ENCODE results near the gene TRMT1L. TPM values are rescaled to one million over a fixed set of nuclear protein-coding genes. Genes with fewer than 3 reads are reported as not detected.

The TRMT1L gene
- total RNA-seq, 1 experiment from 2014 or later = 26.1 TPM

DNA sequence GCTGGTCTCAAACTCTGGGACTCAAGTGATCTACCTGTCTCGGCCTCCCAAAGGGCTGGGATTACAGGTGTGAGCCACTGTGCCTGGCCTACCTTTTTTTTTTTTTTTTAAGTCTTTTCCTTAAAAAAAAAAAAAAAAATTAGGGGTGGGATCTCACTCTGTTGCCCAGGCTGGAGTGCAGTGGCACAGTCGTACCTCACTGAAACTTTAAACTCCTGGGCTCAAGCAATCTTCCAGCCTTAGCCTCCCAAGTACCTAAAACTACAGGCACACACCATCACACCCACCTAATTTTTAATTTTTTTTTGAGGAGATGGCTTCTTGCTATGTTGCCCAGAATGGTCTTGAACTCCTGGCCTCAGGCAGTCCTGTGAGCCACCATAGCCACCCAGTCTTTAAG, 72.9 kb downstream of the TRMT1L start:
- peaks cover 88% of the 10 kb centered on the region for H3K79me2 ChIP-seq (ENCODE audit: low read length)
- no peaks in the 10 kb centered on the region for H4K20me1 ChIP-seq (ENCODE audit: insufficient read depth, low read depth, low read length)
- H3K27me3 ChIP-seq (ENCODE audit: low read length) = no peaks in the 10 kb centered on the region
- no peak overlapping the region for H3K4me3 ChIP-seq (ENCODE audit: low read length)
- no peaks in the 10 kb centered on the region for H3K9me3 ChIP-seq (ENCODE audit: low read length)
- no peak for DNase-seq
- no peaks in the 10 kb centered on the region for H3K9me2 ChIP-seq (replicated peaks; ENCODE audit: insufficient read depth, low read length)
- no peak overlapping the region for H3K9ac ChIP-seq (ENCODE audit: low read length)
- no peaks in the 10 kb centered on the region for H3K4me1 ChIP-seq (ENCODE audit: low read length)
- H3K27ac ChIP-seq (ENCODE audit: low read length) = no peak overlapping the region
- no peak overlapping the region for H2AFZ ChIP-seq (ENCODE audit: low read length)
- H3K4me2 ChIP-seq (ENCODE audit: low read depth, low read length, poor library complexity, severe bottlenecking) = no peak overlapping the region
- no peaks in the 10 kb centered on the region for H3K36me3 ChIP-seq (ENCODE audit: insufficient read depth, low read length)

DNA sequence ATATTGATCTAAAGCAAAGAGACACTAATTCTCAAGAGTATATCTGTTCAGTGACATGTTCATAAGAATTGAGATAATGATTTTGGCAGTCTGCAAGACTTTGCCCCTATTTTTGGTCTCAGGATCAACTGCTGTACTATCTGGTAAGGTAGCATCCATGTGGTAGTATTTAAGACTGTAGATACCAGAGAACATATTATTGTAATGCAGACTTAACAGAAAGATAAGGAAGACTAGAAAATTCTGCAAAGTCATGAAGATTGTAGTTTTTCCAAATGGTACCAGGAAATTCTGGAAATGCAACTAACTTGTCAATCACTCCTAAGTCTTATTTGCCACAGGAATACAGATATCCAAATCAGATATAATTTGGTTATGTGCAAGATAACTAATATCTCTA, 76.3 kb downstream of the TRMT1L start:
- Histone ChIP-seq H3K4me2 (ENCODE audit: low read depth, low read length, poor library complexity, severe bottlenecking) (no peak overlapping the region), H3K9me3 (ENCODE audit: low read length) (no peaks in the 10 kb centered on the region), H3K9ac (ENCODE audit: low read length) (no peak overlapping the region), H3K27ac (ENCODE audit: low read length) (no peak overlapping the region), H3K79me2 (ENCODE audit: low read length) (peaks cover 94% of the 10 kb centered on the region), H3K27me3 (ENCODE audit: low read length) (no peaks in the 10 kb centered on the region), H3K9me2 (replicated peaks; ENCODE audit: insufficient read depth, low read length) (no peaks in the 10 kb centered on the region), H4K20me1 (ENCODE audit: insufficient read depth, low read depth, low read length) (no peaks in the 10 kb centered on the region), H3K36me3 (ENCODE audit: insufficient read depth, low read length) (no peaks in the 10 kb centered on the region), H3K4me3 (ENCODE audit: low read length) (no peak overlapping the region), H2AFZ (ENCODE audit: low read length) (no peak overlapping the region), H3K4me1 (ENCODE audit: low read length) (no peaks in the 10 kb centered on the region)
- no peak for DNase-seq

DNA sequence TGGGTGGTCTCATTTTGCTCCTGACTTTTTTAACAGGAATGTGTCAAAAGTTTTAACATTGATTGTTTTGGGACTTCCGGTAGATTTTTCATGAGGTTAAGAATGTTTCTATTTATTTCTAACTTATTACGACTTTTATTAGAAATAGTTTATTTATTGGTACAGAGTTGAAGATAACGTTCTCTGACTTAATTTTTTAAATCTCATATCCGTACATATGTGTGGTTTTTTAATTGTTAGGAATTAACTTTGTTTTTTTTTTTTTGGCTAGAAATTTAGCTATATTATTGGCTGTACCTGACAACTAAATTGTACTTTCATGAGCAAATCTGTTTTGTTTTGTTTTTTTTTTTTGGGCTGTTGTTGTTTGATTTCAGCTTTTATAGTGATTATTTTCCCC, 79.4 kb downstream of the TRMT1L start:
- Histone ChIP-seq H4K20me1 (ENCODE audit: insufficient read depth, low read depth, low read length) (no peaks in the 10 kb centered on the region), H3K4me3 (ENCODE audit: low read length) (no peak overlapping the region), H3K9me2 (replicated peaks; ENCODE audit: insufficient read depth, low read length) (no peaks in the 10 kb centered on the region), H3K9ac (ENCODE audit: low read length) (no peak overlapping the region), H3K27ac (ENCODE audit: low read length) (no peak overlapping the region), H3K4me2 (ENCODE audit: low read depth, low read length, poor library complexity, severe bottlenecking) (no peak overlapping the region), H3K79me2 (ENCODE audit: low read length) (peaks cover 96% of the 10 kb centered on the region), H3K9me3 (ENCODE audit: low read length) (no peaks in the 10 kb centered on the region), H3K27me3 (ENCODE audit: low read length) (no peaks in the 10 kb centered on the region), H3K4me1 (ENCODE audit: low read length) (no peaks in the 10 kb centered on the region), H3K36me3 (ENCODE audit: insufficient read depth, low read length) (no peaks in the 10 kb centered on the region), H2AFZ (ENCODE audit: low read length) (no peak overlapping the region)
- no peak for DNase-seq

DNA sequence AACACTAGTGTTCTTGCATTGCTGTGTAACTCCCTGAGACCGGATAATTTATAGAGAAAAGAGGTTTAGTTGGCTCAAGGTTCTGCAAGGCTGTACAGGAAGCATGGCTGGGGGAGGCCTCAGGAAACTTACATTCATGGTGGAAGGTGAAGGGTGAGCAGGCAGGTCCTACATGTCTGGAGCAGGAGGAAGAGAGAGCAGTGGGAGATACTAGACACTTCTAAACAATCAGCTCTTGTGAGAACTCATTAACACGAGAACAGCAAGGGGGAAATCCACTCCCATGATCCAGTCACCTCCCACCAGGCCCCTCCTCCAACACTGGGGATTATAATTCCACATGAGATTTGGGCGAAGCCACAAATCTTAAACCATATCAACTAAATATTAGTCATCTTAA, 81.3 kb downstream of the TRMT1L start:
- no peaks in the 10 kb centered on the region for H4K20me1 ChIP-seq (ENCODE audit: insufficient read depth, low read depth, low read length)
- no peaks in the 10 kb centered on the region; the same call in 1 of the 2 replicates for H3K4me1 ChIP-seq (ENCODE audit: low read length)
- no peak overlapping the region for H3K4me2 ChIP-seq (ENCODE audit: low read depth, low read length, poor library complexity, severe bottlenecking)
- H3K9ac ChIP-seq (ENCODE audit: low read length) = no peak overlapping the region
- H3K36me3 ChIP-seq (ENCODE audit: insufficient read depth, low read length) = no peaks in the 10 kb centered on the region
- no peaks in the 10 kb centered on the region for H3K27me3 ChIP-seq (ENCODE audit: low read length)
- DNase-seq = no peak
- H2AFZ ChIP-seq (ENCODE audit: low read length) = no peak overlapping the region
- no peak overlapping the region for H3K4me3 ChIP-seq (ENCODE audit: low read length)
- H3K9me2 ChIP-seq (replicated peaks; ENCODE audit: insufficient read depth, low read length) = no peaks in the 10 kb centered on the region
- no peaks in the 10 kb centered on the region for H3K9me3 ChIP-seq (ENCODE audit: low read length)
- no peak overlapping the region for H3K27ac ChIP-seq (ENCODE audit: low read length)
- peaks cover 98% of the 10 kb centered on the region for H3K79me2 ChIP-seq (ENCODE audit: low read length)

DNA sequence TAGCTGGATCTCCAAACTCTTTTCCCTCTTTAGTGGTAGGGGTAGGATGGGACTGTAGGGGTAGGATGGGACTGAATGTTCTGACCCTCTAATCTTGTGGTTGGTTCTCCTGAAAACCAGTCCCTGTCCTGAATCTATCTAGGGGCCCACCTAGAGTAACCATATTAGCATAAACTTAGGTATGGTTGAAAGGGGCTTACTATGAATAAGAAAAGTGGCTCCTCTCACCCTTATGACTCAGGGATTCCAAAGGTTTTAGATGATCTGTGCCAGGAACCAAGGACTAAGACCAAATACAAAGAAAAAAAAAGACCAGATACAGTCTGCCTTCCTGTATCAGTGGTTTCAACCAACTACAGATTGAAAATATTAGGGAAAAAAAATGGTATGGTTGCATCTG, 82.4 kb downstream of the TRMT1L start:
- no peak overlapping the region for H3K27ac ChIP-seq (ENCODE audit: low read length)
- no peaks in the 10 kb centered on the region for H3K9me2 ChIP-seq (replicated peaks; ENCODE audit: insufficient read depth, low read length)
- no peak overlapping the region for H3K4me3 ChIP-seq (ENCODE audit: low read length)
- DNase-seq = no peak
- H3K9ac ChIP-seq (ENCODE audit: low read length) = no peak overlapping the region
- H4K20me1 ChIP-seq (ENCODE audit: insufficient read depth, low read depth, low read length) = no peaks in the 10 kb centered on the region
- peaks cover 11% of the 10 kb centered on the region for H3K4me1 ChIP-seq (ENCODE audit: low read length)
- no peaks in the 10 kb centered on the region for H3K27me3 ChIP-seq (ENCODE audit: low read length)
- peaks cover 98% of the 10 kb centered on the region for H3K79me2 ChIP-seq (ENCODE audit: low read length)
- H2AFZ ChIP-seq (ENCODE audit: low read length) = no peak overlapping the region
- no peak overlapping the region for H3K4me2 ChIP-seq (ENCODE audit: low read depth, low read length, poor library complexity, severe bottlenecking)
- H3K9me3 ChIP-seq (ENCODE audit: low read length) = no peaks in the 10 kb centered on the region
- no peaks in the 10 kb centered on the region for H3K36me3 ChIP-seq (ENCODE audit: insufficient read depth, low read length)

DNA sequence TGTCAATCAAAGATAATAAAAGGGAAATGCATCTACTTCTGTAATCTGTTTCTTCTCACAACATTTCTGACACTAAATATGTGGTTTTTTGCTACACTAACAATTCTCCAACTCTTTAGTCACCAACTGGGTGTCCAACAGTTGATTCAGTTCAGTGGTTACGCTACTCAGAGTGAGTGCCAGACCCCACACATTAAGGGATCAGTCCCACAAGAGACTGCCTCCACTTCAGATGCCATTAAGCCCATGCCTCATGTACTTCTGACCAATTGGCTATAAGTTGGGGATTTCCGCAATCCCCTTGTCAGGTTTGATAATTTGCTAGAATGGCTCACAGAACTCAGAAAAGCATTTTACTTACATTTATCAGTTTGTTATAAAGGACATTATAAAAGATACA, 83.0 kb downstream of the TRMT1L start:
- Histone ChIP-seq H3K4me3 (ENCODE audit: low read length) (no peak overlapping the region), H3K79me2 (ENCODE audit: low read length) (peaks cover 98% of the 10 kb centered on the region), H3K9me3 (ENCODE audit: low read length) (no peaks in the 10 kb centered on the region), H3K9me2 (replicated peaks; ENCODE audit: insufficient read depth, low read length) (no peaks in the 10 kb centered on the region), H3K9ac (ENCODE audit: low read length) (no peak overlapping the region), H3K27me3 (ENCODE audit: low read length) (no peaks in the 10 kb centered on the region), H3K36me3 (ENCODE audit: insufficient read depth, low read length) (no peaks in the 10 kb centered on the region), H3K27ac (ENCODE audit: low read length) (no peak overlapping the region; the same call in 1 of the 2 replicates), H2AFZ (ENCODE audit: low read length) (no peak overlapping the region), H3K4me2 (ENCODE audit: low read depth, low read length, poor library complexity, severe bottlenecking) (no peak overlapping the region), H3K4me1 (ENCODE audit: low read length) (peaks cover 17% of the 10 kb centered on the region), H4K20me1 (ENCODE audit: insufficient read depth, low read depth, low read length) (no peaks in the 10 kb centered on the region)
- DNase-seq = no peak

DNA sequence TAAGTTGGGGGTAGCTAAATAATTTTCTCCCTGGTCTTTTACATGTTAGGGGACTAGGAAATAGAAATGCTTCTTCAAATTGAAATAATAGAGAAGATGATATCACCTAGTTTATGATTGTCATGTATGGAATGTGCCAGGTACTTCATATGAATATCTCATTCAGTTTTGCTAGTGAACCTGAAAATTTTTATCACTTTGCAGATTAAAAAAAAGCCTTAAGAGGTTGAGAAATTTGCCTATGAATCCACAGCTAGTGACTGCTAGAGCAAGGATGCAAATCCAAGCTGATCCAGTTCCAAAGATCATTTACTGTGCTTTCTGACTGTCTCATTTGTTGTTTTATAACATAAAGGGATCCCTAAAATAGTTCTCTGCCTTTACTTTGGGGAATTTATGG, 86.7 kb downstream of the TRMT1L start:
- Histone ChIP-seq H4K20me1 (ENCODE audit: insufficient read depth, low read depth, low read length) (no peaks in the 10 kb centered on the region), H3K27ac (ENCODE audit: low read length) (peak overlapping the region; percentile 34; the same call in 1 of the 2 replicates), H3K27me3 (ENCODE audit: low read length) (no peaks in the 10 kb centered on the region), H3K79me2 (ENCODE audit: low read length) (peaks cover 96% of the 10 kb centered on the region), H3K9me3 (ENCODE audit: low read length) (no peaks in the 10 kb centered on the region), H3K36me3 (ENCODE audit: insufficient read depth, low read length) (no peaks in the 10 kb centered on the region), H3K4me3 (ENCODE audit: low read length) (no peak overlapping the region), H3K9me2 (replicated peaks; ENCODE audit: insufficient read depth, low read length) (no peaks in the 10 kb centered on the region), H2AFZ (ENCODE audit: low read length) (no peak overlapping the region), H3K4me2 (ENCODE audit: low read depth, low read length, poor library complexity, severe bottlenecking) (peak overlapping the region; percentile 48), H3K9ac (ENCODE audit: low read length) (no peak overlapping the region), H3K4me1 (ENCODE audit: low read length) (peaks cover 27% of the 10 kb centered on the region)
- peak; percentile 58 for DNase-seq

DNA sequence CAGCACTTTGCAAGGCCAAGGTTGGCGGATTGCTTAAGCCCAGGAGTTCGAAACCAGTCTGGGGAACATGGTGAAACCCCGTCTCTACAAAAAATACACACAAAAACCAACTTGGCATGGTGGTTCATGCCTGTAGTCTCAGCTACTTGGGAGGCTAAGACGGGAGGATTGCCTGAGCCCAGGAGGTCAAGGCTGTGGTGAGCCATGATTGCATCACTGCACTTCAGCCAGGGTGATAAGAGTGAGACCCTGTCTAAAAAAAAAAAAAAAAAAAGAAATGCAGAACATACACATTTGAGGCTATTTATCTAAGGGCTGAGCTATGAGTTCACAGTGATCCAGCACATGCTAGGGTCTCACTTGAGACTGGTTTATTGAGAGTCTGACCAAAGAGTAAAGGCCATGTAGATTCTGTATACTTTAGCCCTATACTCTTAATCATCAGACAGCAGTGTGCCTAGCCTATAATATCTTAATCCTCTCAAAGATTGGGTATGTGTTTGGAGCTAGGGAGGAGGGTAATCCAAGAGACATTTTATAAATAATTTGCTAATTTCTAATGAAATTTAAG, 87.5 kb downstream of the TRMT1L start:
- Histone ChIP-seq H3K4me2 (ENCODE audit: low read depth, low read length, poor library complexity, severe bottlenecking) (peak overlapping the region; percentile 48), H3K79me2 (ENCODE audit: low read length) (peaks cover 96% of the 10 kb centered on the region), H3K27ac (ENCODE audit: low read length) (peak overlapping the region; percentile 34; the same call in 1 of the 2 replicates), H3K36me3 (ENCODE audit: insufficient read depth, low read length) (peaks cover under 1% of the 10 kb centered on the region; the same call in 1 of the 2 replicates), H3K4me1 (ENCODE audit: low read length) (peaks cover 27% of the 10 kb centered on the region), H4K20me1 (ENCODE audit: insufficient read depth, low read depth, low read length) (no peaks in the 10 kb centered on the region), H2AFZ (ENCODE audit: low read length) (no peak overlapping the region), H3K9ac (ENCODE audit: low read length) (no peak overlapping the region), H3K9me3 (ENCODE audit: low read length) (0 out of 2 replicates have a peak, but pooled peaks cover 4% of the 10 kb centered on the region), H3K9me2 (replicated peaks; ENCODE audit: insufficient read depth, low read length) (no peaks in the 10 kb centered on the region), H3K4me3 (ENCODE audit: low read length) (peak overlapping the region; percentile 16; the same call in 1 of the 2 replicates), H3K27me3 (ENCODE audit: low read length) (no peaks in the 10 kb centered on the region)
- no peak for DNase-seq
